Thoracic aorta (tissue), 2 donors: ENCODE results near the gene ZBTB44. TPM values are rescaled to one million over a fixed set of nuclear protein-coding genes. Genes with fewer than 3 reads are reported as not detected.

Experiments used
- ATAC-seq: fragments of 150-250 bp; one replicate; pipeline ENCODE4 v1.8.0; 2017; ENCODE audit warnings: low read depth; ENCODE audit not compliant: insufficient number of reproducible peaks, low FRiP score
- DNase-seq: peaks from one replicate; pipeline ENCODE4 v3.0.0-alpha.2; 2020; ENCODE audit warnings: low spot score
- H3K27ac ChIP-seq, 2 donors: fragments of 200-600 bp; sonication (generic); 1 replicate in 1 of 2; 2 replicates in 1 of 2; pipeline ENCODE4 v1.5.1; 2016; ENCODE audit warnings: mild to moderate bottlenecking in 2 of 2, moderate library complexity in 2 of 2
- H3K27me3 ChIP-seq: fragments of 200-600 bp; sonication (generic); replicated peaks from 2 replicates; pipeline ENCODE4 v1.6.0; 2016; ENCODE audit warnings: mild to moderate bottlenecking; ENCODE audit not compliant: insufficient read depth
- H3K36me3 ChIP-seq: fragments of 200-600 bp; sonication (generic); one replicate; pipeline ENCODE4 v1.5.1; 2016
- H3K4me1 ChIP-seq, 2 donors: fragments of 200-600 bp; sonication (generic); 1 replicate in 1 of 2; 2 replicates in 1 of 2; pipeline versions ENCODE4 v1.5.1 to v1.6.0; 2016; ENCODE audit warnings: low read depth in 2 of 2, mild to moderate bottlenecking in 1 of 2; ENCODE audit not compliant: control insufficient read depth in 1 of 2
- H3K4me3 ChIP-seq: fragments of 200-600 bp; sonication (generic); 2 replicates; pipeline ENCODE4 v1.5.1; 2016; ENCODE audit warnings: mild to moderate bottlenecking
- H3K9me3 ChIP-seq: fragments of 200-600 bp; sonication (generic); 2 replicates; pipeline ENCODE4 v1.5.1; 2016
- CTCF ChIP-seq: fragments of 200-600 bp; sonication (generic); IDR thresholded peaks from one replicate; pipeline ENCODE4 v1.5.1; 2019; ENCODE audit warnings: antibody characterized with exemption
- total RNA-seq, 2 donors: library from RNA; depleted of rRNA; stranded (reverse); fragments of >200 nt; gene quantifications; one replicate each; pipeline versions ENCODE4 v1.1.0 to v1.2.3, GENCODE V29; 2016

ZBTB44 gene
- total RNA-seq, 2 donors from 2014 or later: 38.0 to 48.7 TPM

GRCh38 chr11:130190371-130190881 lies 124.3 kb downstream of the ZBTB44 start:
- Histone ChIP-seq H3K36me3 (no peaks in the 10 kb centered on the region), H3K4me1 (no peaks in the 10 kb centered on the region), H3K27ac (no peak overlapping the region), H3K27me3 (no peaks in the 10 kb centered on the region), H3K9me3 (no peaks in the 10 kb centered on the region), H3K4me3 (no peak overlapping the region)
- no peak for DNase-seq
- ATAC-seq: no peak
- no peak for TF ChIP-seq CTCF

GRCh38 chr11:130189492-130190210 lies 125.1 kb downstream of the ZBTB44 start:
- H3K27me3 ChIP-seq: no peaks in the 10 kb centered on the region
- ATAC-seq (no peak), DNase-seq (no peak)
- H3K4me3 ChIP-seq: no peak overlapping the region
- no peaks in the 10 kb centered on the region for H3K9me3 ChIP-seq
- no peak overlapping the region for H3K27ac ChIP-seq
- no peak for TF ChIP-seq CTCF
- H3K36me3 ChIP-seq: no peaks in the 10 kb centered on the region
- H3K4me1 ChIP-seq: no peaks in the 10 kb centered on the region

- H3K4me3 ChIP-seq: no peak overlapping the region
- TF ChIP-seq CTCF: no peak
- H3K4me1 ChIP-seq: no peaks in the 10 kb centered on the region
- no peaks in the 10 kb centered on the region for H3K36me3 ChIP-seq
- H3K27ac ChIP-seq: no peak overlapping the region
- ATAC-seq (no peak), DNase-seq (no peak)
- no peaks in the 10 kb centered on the region for H3K9me3 ChIP-seq
- no peaks in the 10 kb centered on the region for H3K27me3 ChIP-seq
Measured at GRCh38 chr11:130188585-130189347, 126.0 kb downstream of the ZBTB44 start.

- Histone ChIP-seq H3K4me3 (no peak overlapping the region), H3K27me3 (no peaks in the 10 kb centered on the region), H3K36me3 (no peaks in the 10 kb centered on the region), H3K9me3 (no peaks in the 10 kb centered on the region), H3K27ac (no peak overlapping the region), H3K4me1 (no peaks in the 10 kb centered on the region)
- no peak for TF ChIP-seq CTCF
- ATAC-seq (no peak), DNase-seq (no peak)
Measured at GRCh38 chr11:130188047-130188446, 126.7 kb downstream of the ZBTB44 start.

- DNase-seq (no peak), ATAC-seq (no peak)
- TF ChIP-seq CTCF: no peak
- H3K27me3 ChIP-seq: no peaks in the 10 kb centered on the region
- no peak overlapping the region for H3K27ac ChIP-seq
- no peaks in the 10 kb centered on the region for H3K9me3 ChIP-seq
- H3K4me1 ChIP-seq: no peaks in the 10 kb centered on the region
- no peak overlapping the region for H3K4me3 ChIP-seq
- no peaks in the 10 kb centered on the region for H3K36me3 ChIP-seq
Measured at GRCh38 chr11:130187096-130187495, 127.6 kb downstream of the ZBTB44 start.
